Endothelial cell of umbilical vein (primary cell): ENCODE data around the gene RNF213. TPM values are rescaled to one million over a fixed set of nuclear protein-coding genes. Genes with fewer than 3 reads are reported as not detected.

ENCODE experiments used
- BruUV-seq: library from RNA; stranded (reverse); fragments of 400-500 nt; replicated peaks from 2 replicates; lab custom pipeline; 2021; lab: Mats Ljungman, UMichigan
- CTCF ChIA-PET: fragments of 300-600, 350-600 bp; sonication (Branson Sonifier 250); formaldehyde crosslinking; loops from one replicate; lab custom pipeline; 2021; ENCODE audit warnings: antibody characterized with exemption, inconsistent platforms; lab: Charles Lee
- POLR2A ChIA-PET: fragments of 300-600, 350-600 bp; sonication (Branson Sonifier 250); formaldehyde crosslinking; loops from one replicate; lab custom pipeline; 2021; ENCODE audit warnings: antibody characterized with exemption, inconsistent platforms; lab: Charles Lee
- DNase-seq: peaks from one replicate; pipeline ENCODE4 v3.0.0-alpha.2; 2011; ENCODE audit warnings: low read depth, low spot score
- FAIRE-seq: peaks from 2 replicates; lab custom pipeline; 2011; peaks lifted over from hg19 to GRCh38; lab: Jason Lieb, UNC
- H2AFZ ChIP-seq: 2 replicates; pipeline ENCODE4 v1.6.0; 2012; ENCODE audit warnings: low read depth, low read length, control low read depth, inconsistent platforms
- H3K27ac ChIP-seq: 2 replicates; pipeline ENCODE4 v1.5.1; 2011; ENCODE audit warnings: low read depth, mild to moderate bottlenecking, control low read depth, low read length, moderate library complexity; ENCODE audit not compliant: insufficient read depth
- H3K27me3 ChIP-seq, 2 experiments: 2 replicates each; pipeline versions ENCODE4 v1.6.0 to v1.6.1; 2011; ENCODE audit warnings: low read length in 2 of 2, mixed read lengths in 1 of 2; ENCODE audit not compliant: control insufficient read depth in 2 of 2, insufficient read depth in 2 of 2
- H3K36me3 ChIP-seq, 2 experiments: 2 replicates in 1 of 2; 3 replicates in 1 of 2; pipeline ENCODE4 v1.5.1; 2011; ENCODE audit warnings: low read length in 2 of 2, mild to moderate bottlenecking in 1 of 2, moderate library complexity in 1 of 2; ENCODE audit not compliant: control insufficient read depth in 2 of 2, insufficient read depth in 2 of 2; ENCODE audit errors: extremely low read depth in 1 of 2
- H3K4me1 ChIP-seq: 3 replicates; pipeline ENCODE4 v1.5.1; 2011; ENCODE audit warnings: mild to moderate bottlenecking, low read length; ENCODE audit not compliant: control insufficient read depth, insufficient read depth; ENCODE audit errors: extremely low read depth
- H3K4me2 ChIP-seq: 2 replicates; pipeline ENCODE4 v1.6.1; 2011; ENCODE audit warnings: low read length, control low read depth, mixed read lengths; ENCODE audit not compliant: insufficient read depth
- H3K4me3 ChIP-seq, 3 experiments: fragments of 200-600 bp in 1 of 3; sonication (generic), shearing (Covaris generic) in 1 of 3; replicated peaks in 1 of 3; 2 replicates each; pipeline ENCODE4 v1.5.1; 2011 to 2016; ENCODE audit warnings: control low read depth in 3 of 3, low read length in 3 of 3, mild to moderate bottlenecking in 2 of 3, inconsistent platforms in 1 of 3, low read depth in 1 of 3, moderate library complexity in 1 of 3; ENCODE audit not compliant: insufficient read depth in 1 of 3
- H3K79me2 ChIP-seq: 2 replicates; pipeline ENCODE4 v1.6.0; 2012; ENCODE audit warnings: low read length, inconsistent platforms; ENCODE audit not compliant: control insufficient read depth, insufficient read depth
- H3K9ac ChIP-seq: replicated peaks from 2 replicates; pipeline ENCODE3; 2011; ENCODE audit warnings: low read length, control low read depth; ENCODE audit not compliant: insufficient read depth; ENCODE audit errors: extremely low read depth
- H3K9me1 ChIP-seq: replicated peaks from 3 replicates; pipeline ENCODE4 v1.6.0; 2011; ENCODE audit warnings: mild to moderate bottlenecking, low read length; ENCODE audit not compliant: control insufficient read depth, insufficient read depth; ENCODE audit errors: extremely low read depth
- H3K9me3 ChIP-seq: replicated peaks from 2 replicates; pipeline ENCODE4 v1.5.1; 2012; ENCODE audit warnings: low read length, inconsistent platforms; ENCODE audit not compliant: control insufficient read depth, insufficient read depth
- H4K20me1 ChIP-seq: replicated peaks from 2 replicates; pipeline ENCODE3; 2011; ENCODE audit warnings: mild to moderate bottlenecking, low read length; ENCODE audit not compliant: control insufficient read depth, insufficient read depth; ENCODE audit errors: extremely low read depth
- CTCF ChIP-seq, 2 donors: IDR thresholded peaks; 1 replicate in 1 of 2; 2 replicates in 1 of 2; pipeline ENCODE4 v1.5.1; 2011; ENCODE audit warnings: low read length in 2 of 2, mild to moderate bottlenecking in 2 of 2, moderate library complexity in 2 of 2, control low read depth in 1 of 2, inconsistent platforms in 1 of 2, low read depth in 1 of 2; ENCODE audit not compliant: insufficient read depth in 1 of 2; ENCODE audit errors: extremely low read depth in 1 of 2
- EZH2 ChIP-seq: IDR thresholded peaks from 2 replicates; pipeline ENCODE4 v1.6.1; 2012; ENCODE audit warnings: borderline replicate concordance, low read depth, mild to moderate bottlenecking, moderate library complexity, low read length, inconsistent platforms; ENCODE audit not compliant: severe bottlenecking
- FOS ChIP-seq: IDR thresholded peaks from 2 replicates; pipeline ENCODE4 v1.6.1; 2011; ENCODE audit warnings: mild to moderate bottlenecking, low read length, moderate library complexity, borderline replicate concordance; ENCODE audit not compliant: insufficient read depth
- GATA2 ChIP-seq: IDR thresholded peaks from 2 replicates; pipeline ENCODE4 v1.7.0; 2011; ENCODE audit warnings: low read depth, mild to moderate bottlenecking, moderate library complexity, mixed read lengths, low read length; ENCODE audit not compliant: insufficient read length, insufficient read depth
- JUN ChIP-seq: IDR thresholded peaks from 2 replicates; pipeline ENCODE4 v1.6.1; 2011; ENCODE audit warnings: borderline replicate concordance, low read depth; ENCODE audit not compliant: insufficient read length, insufficient read depth
- MYC ChIP-seq: IDR thresholded peaks from one replicate; pipeline ENCODE4 v1.6.1; 2011; ENCODE audit warnings: mild to moderate bottlenecking, low read depth, low read length
- POLR2A ChIP-seq: IDR thresholded peaks from 2 replicates; pipeline ENCODE4 v1.6.1; 2012; ENCODE audit warnings: low read depth, mild to moderate bottlenecking, control low read depth, low read length
- POLR2AphosphoS5 ChIP-seq: IDR thresholded peaks from 2 replicates; pipeline ENCODE4 v1.6.1; 2012; ENCODE audit warnings: low read depth, mild to moderate bottlenecking, control low read depth, low read length, moderate library complexity; ENCODE audit not compliant: insufficient read depth
- dilution Hi-C: fragments of 300-500 bp; cut with MboI; formaldehyde crosslinking; loops from one replicate; pipeline ENCODE4 v1.15.0; 2019; ENCODE audit warnings: low sequenced_read_pairs; ENCODE audit not compliant: extremely low pct_ligation_motif_present
- intact Hi-C: fragments of 100-400 bp; cut with micrococcal nuclease; formaldehyde crosslinking; loops from one replicate; pipeline ENCODE4 v1.10.0; 2022
- polyA plus RNA-seq, 4 experiments: library from polyadenylated mRNA; depleted of rRNA in 3 of 4; stranded (reverse) in 3 of 4; unstranded in 1 of 4; fragments of >200 nt; gene quantifications; 2 replicates each; pipeline versions ENCODE4 v1.2.1 to v1.2.3, GENCODE V29; 2011 to 2012; ENCODE audit warnings: missing spikeins in 1 of 4
- total RNA-seq: library from RNA; stranded (reverse); gene quantifications from 2 replicates; pipeline ENCODE4 v1.2.3, GENCODE V29; 2021
- TF ChIP-seq, protein P1 (sequence below): IDR thresholded peaks from 2 replicates; pipeline ENCODE4 v1.6.1; 2011; ENCODE audit not compliant: insufficient read depth, insufficient read length

Gene RNF213
- total and polyA plus RNA-seq, 2 donors (not counting 3 experiments of a cell fraction or from before 2014, with no cell fraction given), result 36.5 to 116 TPM

- Histone ChIP-seq H3K36me3 (peaks cover 6 to 47% of the 10 kb centered on the region in 2 experiments), H3K27ac (no peak overlapping the region), H3K4me3 (no peak overlapping the region), H4K20me1 (no peaks in the 10 kb centered on the region), H3K9ac (no peak overlapping the region), H3K4me1 (peaks cover 8% of the 10 kb centered on the region), H3K79me2 (no peaks in the 10 kb centered on the region), H2AFZ (no peak overlapping the region), H3K4me2 (no peak overlapping the region), H3K9me1 (no peaks in the 10 kb centered on the region), H3K27me3 (no peaks in the 10 kb centered on the region), H3K9me3 (no peaks in the 10 kb centered on the region)
- no TSS peak for BruUV-seq
- dilution Hi-C loops, result no loop called here
- DNase-seq (no peak), FAIRE-seq (no peak)
- intact Hi-C loops, result no loop called here
- ChIA-PET POLR2A (no interaction called here), CTCF (no interaction called here)
- TF ChIP-seq, protein P1, sequence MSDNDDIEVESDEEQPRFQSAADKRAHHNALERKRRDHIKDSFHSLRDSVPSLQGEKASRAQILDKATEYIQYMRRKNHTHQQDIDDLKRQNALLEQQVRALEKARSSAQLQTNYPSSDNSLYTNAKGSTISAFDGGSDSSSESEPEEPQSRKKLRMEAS, result no peak
- TF ChIP-seq CTCF (IDR thresholded peaks at IDR 0.05; ENCODE audit: extremely low read depth in 1 of 2, insufficient read depth in 1 of 2, low read depth in 1 of 2, low read length in 2 of 2) (no peak), MYC (no peak)
Measured at GRCh38 chr17:80387071-80387470, 126.4 kb downstream of the RNF213 start.

GRCh38 chr17:80388175-80388574 is 127.5 kb downstream of the RNF213 start:
- intact Hi-C loops (no loop called here), dilution Hi-C loops (no loop called here)
- no peak overlapping the region for H3K27ac ChIP-seq
- H3K9ac ChIP-seq, result no peak overlapping the region
- H4K20me1 ChIP-seq, result no peaks in the 10 kb centered on the region
- DNase-seq, result no peak
- peaks cover 6 to 47% of the 10 kb centered on the region in 2 experiments for H3K36me3 ChIP-seq
- TF ChIP-seq, protein P1, result no peak
- TF ChIP-seq POLR2A, result no peak
- no peak for TF ChIP-seq POLR2AphosphoS5
- no peak for TF ChIP-seq MYC
- no peak for TF ChIP-seq EZH2
- no peak for TF ChIP-seq CTCF (IDR thresholded peaks at IDR 0.05; ENCODE audit: extremely low read depth in 1 of 2, insufficient read depth in 1 of 2, low read depth in 1 of 2, low read length in 2 of 2)
- TF ChIP-seq JUN, result no peak
- TF ChIP-seq FOS, result no peak
- TF ChIP-seq GATA2, result no peak
- CTCF ChIA-PET, result no interaction called here
- peaks cover 6% of the 10 kb centered on the region for H3K4me1 ChIP-seq
- BruUV-seq, result no TSS peak
- H3K79me2 ChIP-seq, result no peaks in the 10 kb centered on the region
- FAIRE-seq, result no peak
- no peaks in the 10 kb centered on the region for H3K9me1 ChIP-seq
- H3K4me2 ChIP-seq, result no peak overlapping the region
- H3K4me3 ChIP-seq, result no peak overlapping the region
- POLR2A ChIA-PET, result no interaction called here
- H2AFZ ChIP-seq, result no peak overlapping the region
- no peaks in the 10 kb centered on the region for H3K27me3 ChIP-seq
- no peaks in the 10 kb centered on the region for H3K9me3 ChIP-seq
